ENCODE data around the gene KRT23. TPM values are rescaled to one million over a fixed set of nuclear protein-coding genes. Genes with fewer than 3 reads are reported as not detected.

Gene KRT23
- total and polyA plus RNA-seq, 2 experiments from 2014 or later = not detected

GRCh38 chr17:40956401-40957254, 19.2 kb upstream of the KRT23 start:
- Mint-ChIP-seq H3K27ac (peak overlapping the region; percentile 5; the same call in 1 of the 2 replicates), H3K4me3 (no peak overlapping the region), H3K9me3 (no peaks in the 10 kb centered on the region), H3K4me1 (peaks cover 31% of the 10 kb centered on the region), H3K36me3 (ENCODE audit: low read depth) (no peaks in the 10 kb centered on the region), H3K27me3 (ENCODE audit: insufficient read depth, low read depth, poor library complexity) (no peaks in the 10 kb centered on the region)
- DNase-seq (ENCODE audit: low spot score) (no peak), ATAC-seq (no peak)
- Histone ChIP-seq H3K4me2 (0 out of 2 replicates have a peak overlapping the region, but pooled peaks have one; percentile 10), H3K27me3 (ENCODE audit: insufficient read depth) (no peaks in the 10 kb centered on the region), H4K20me1 (replicated peaks; ENCODE audit: insufficient read depth) (no peaks in the 10 kb centered on the region), H3K79me2 (replicated peaks; ENCODE audit: insufficient read depth) (no peaks in the 10 kb centered on the region), H2AFZ (no peak overlapping the region), H3K4me1 (ENCODE audit: insufficient read depth) (peaks cover 23% of the 10 kb centered on the region), H3K36me3 (ENCODE audit: insufficient read depth) (no peaks in the 10 kb centered on the region), H3K27ac (ENCODE audit: low read depth) (no peak overlapping the region), H3K9me2 (ENCODE audit: insufficient read depth) (peaks cover 3% of the 10 kb centered on the region), H3F3A (replicated peaks; ENCODE audit: low read depth) (no peaks in the 10 kb centered on the region), H3K4me3 (no peak overlapping the region)
- peak; percentile 52; the same call in 1 of the 2 replicates for TF ChIP-seq NANOG (IDR thresholded peaks at IDR 0.05; ENCODE audit: borderline replicate concordance)
- TF ChIP-seq ZNF331 (CRISPR knock-in tag; IDR thresholded peaks at IDR 0.05; ENCODE audit: low read depth) = no peak

GRCh38 chr17:40953881-40954280, 16.4 kb upstream of the KRT23 start:
- Histone ChIP-seq H4K20me1 (replicated peaks; ENCODE audit: insufficient read depth) (no peaks in the 10 kb centered on the region), H3K79me2 (replicated peaks; ENCODE audit: insufficient read depth) (no peaks in the 10 kb centered on the region), H3K4me1 (ENCODE audit: insufficient read depth) (peaks cover 12% of the 10 kb centered on the region), H3K4me2 (no peak overlapping the region), H2AFZ (no peak overlapping the region), H3K27me3 (ENCODE audit: insufficient read depth) (no peaks in the 10 kb centered on the region), H3K27ac (ENCODE audit: low read depth) (no peak overlapping the region), H3K36me3 (ENCODE audit: insufficient read depth) (no peaks in the 10 kb centered on the region), H3K4me3 (no peak overlapping the region), H3K9me2 (ENCODE audit: insufficient read depth) (peaks cover 7% of the 10 kb centered on the region), H3F3A (replicated peaks; ENCODE audit: low read depth) (no peaks in the 10 kb centered on the region)
- Mint-ChIP-seq H3K36me3 (ENCODE audit: low read depth) (no peaks in the 10 kb centered on the region), H3K4me3 (no peak overlapping the region), H3K27ac (no peak overlapping the region), H3K4me1 (peaks cover 23% of the 10 kb centered on the region), H3K9me3 (no peaks in the 10 kb centered on the region; the same call in 2 of the 3 replicates), H3K27me3 (ENCODE audit: insufficient read depth, low read depth, poor library complexity) (peaks cover 2% of the 10 kb centered on the region)
- no peak for ATAC-seq
- DNase-seq (ENCODE audit: low spot score) = no peak
- no peak for TF ChIP-seq CTCF (conservative IDR thresholded peaks at IDR 0.05; ENCODE audit: low read depth in 2 of 2)
- no peak for TF ChIP-seq STAT1 (IDR thresholded peaks at IDR 0.05; ENCODE audit: unreplicated experiment)

- no peak overlapping the region for H3K27ac Mint-ChIP-seq
- H3K9me3 Mint-ChIP-seq = no peaks in the 10 kb centered on the region; the same call in 2 of the 3 replicates
- TF ChIP-seq EZH2phosphoT487 (IDR thresholded peaks at IDR 0.05; ENCODE audit: unreplicated experiment) (no peak), CREB1 (CRISPR knock-in tag; IDR thresholded peaks at IDR 0.05; ENCODE audit: low read depth) (no peak)
- no peaks in the 10 kb centered on the region for H3K36me3 Mint-ChIP-seq (ENCODE audit: low read depth)
- no peaks in the 10 kb centered on the region for H3K79me2 ChIP-seq (replicated peaks; ENCODE audit: insufficient read depth)
- H3K4me2 ChIP-seq = no peak overlapping the region
- H3K4me1 Mint-ChIP-seq = peaks cover 13% of the 10 kb centered on the region
- no peaks in the 10 kb centered on the region for H3K36me3 ChIP-seq (ENCODE audit: insufficient read depth)
- no peak overlapping the region for H3K4me3 Mint-ChIP-seq
- ATAC-seq = no peak
- H2AFZ ChIP-seq = peak overlapping the region; percentile 78; the same call in 1 of the 2 replicates
- H3K4me3 ChIP-seq = no peak overlapping the region
- DNase-seq (ENCODE audit: low spot score) = no peak
- peaks cover 9% of the 10 kb centered on the region for H3K4me1 ChIP-seq (ENCODE audit: insufficient read depth)
- H3F3A ChIP-seq (replicated peaks; ENCODE audit: low read depth) = no peaks in the 10 kb centered on the region
- no peak overlapping the region for H3K27ac ChIP-seq (ENCODE audit: low read depth)
- H3K9me2 ChIP-seq (ENCODE audit: insufficient read depth) = peaks cover 7% of the 10 kb centered on the region
- no peaks in the 10 kb centered on the region for H3K27me3 ChIP-seq (ENCODE audit: insufficient read depth)
- peaks cover 2% of the 10 kb centered on the region for H3K27me3 Mint-ChIP-seq (ENCODE audit: insufficient read depth, low read depth, poor library complexity)
- H4K20me1 ChIP-seq (replicated peaks; ENCODE audit: insufficient read depth) = no peaks in the 10 kb centered on the region
Measured at GRCh38 chr17:40952661-40953060, 15.2 kb upstream of the KRT23 start.

All from GM23338 (cell line).